ENCODE data around the gene RHPN2.
"Not testable (repeated sequence)": the region's sequence is repeated elsewhere in the genome, so short reads cannot be mapped to it uniquely, and the experiment has no call there.

RHPN2 gene

GRCh38 chr19:33040994-33041827, 23.5 kb downstream of the RHPN2 start:
- TF ChIP-seq CTCF (IDR thresholded peaks at IDR 0.05; ENCODE audit: insufficient read depth, low read depth, low read length, missing control alignments): no peak
- DNase-seq (ENCODE audit: low read depth): peak; percentile 89
- H3K4me3 ChIP-seq (ENCODE audit: low read length): no peak overlapping the region

GRCh38 chr19:33039815-33040214, 24.9 kb downstream of the RHPN2 start:
- DNase-seq (ENCODE audit: low read depth): no peak
- H3K4me3 ChIP-seq (ENCODE audit: low read length): no peak overlapping the region
- TF ChIP-seq CTCF (IDR thresholded peaks at IDR 0.05; ENCODE audit: insufficient read depth, low read depth, low read length, missing control alignments): no peak

- TF ChIP-seq CTCF (IDR thresholded peaks at IDR 0.05; ENCODE audit: insufficient read depth, low read depth, low read length, missing control alignments): no peak
- no peak overlapping the region for H3K4me3 ChIP-seq (ENCODE audit: low read length)
- DNase-seq (ENCODE audit: low read depth): no peak
Measured at GRCh38 chr19:33039108-33039599, 25.5 kb downstream of the RHPN2 start.

GRCh38 chr19:33037168-33038025, 27.3 kb downstream of the RHPN2 start:
- not testable (repeated sequence) for H3K4me3 ChIP-seq (ENCODE audit: low read length); DNase-seq (ENCODE audit: low read depth)

- DNase-seq (ENCODE audit: low read depth); H3K4me3 ChIP-seq (ENCODE audit: low read length): not testable (repeated sequence)
Measured at GRCh38 chr19:33036370-33037167, 28.1 kb downstream of the RHPN2 start.

- DNase-seq (ENCODE audit: low read depth): no peak
- H3K4me3 ChIP-seq (ENCODE audit: low read length): no peak overlapping the region
- TF ChIP-seq CTCF (IDR thresholded peaks at IDR 0.05; ENCODE audit: insufficient read depth, low read depth, low read length, missing control alignments): no peak
Measured at GRCh38 chr19:33035461-33035860, 29.2 kb downstream of the RHPN2 start.

GRCh38 chr19:33032218-33032781, 32.4 kb downstream of the RHPN2 start:
- no peak for TF ChIP-seq CTCF (IDR thresholded peaks at IDR 0.05; ENCODE audit: insufficient read depth, low read depth, low read length, missing control alignments)
- no peak overlapping the region for H3K4me3 ChIP-seq (ENCODE audit: low read length)

More at GRCh38 chr19:33032218-33032781, 32.4 kb downstream of the RHPN2 start:
- DNase-seq (ENCODE audit: low read depth): no peak
